Transverse colon (tissue), 4 donors: ENCODE results near the gene ASB15.

ENCODE experiments used
- CTCF ChIP-seq, 5 experiments: fragments of 200-600 bp in 3 of 5; fragments of 450-650 bp in 2 of 5; sonication (generic) in 3 of 5; IDR thresholded peaks; 1 replicate in 2 of 5; 2 replicates in 3 of 5; pipeline ENCODE4 v1.5.1; 2016 to 2017; ENCODE audit warnings: antibody characterized with exemption in 5 of 5, inconsistent platforms in 3 of 5, mild to moderate bottlenecking in 2 of 5, moderate library complexity in 1 of 5
- EP300 ChIP-seq: sonication (generic); formaldehyde crosslinking; IDR thresholded peaks from one replicate; pipeline ENCODE4 v1.6.1; 2017; ENCODE audit warnings: antibody characterized with exemption, low read depth
- POLR2A ChIP-seq: fragments of 450-650 bp; IDR thresholded peaks from one replicate; pipeline ENCODE4 v1.6.1; 2016; ENCODE audit warnings: antibody characterized with exemption, mild to moderate bottlenecking, moderate library complexity
- POLR2AphosphoS5 ChIP-seq, 3 donors: sonication (generic); formaldehyde crosslinking; IDR thresholded peaks; one replicate each; pipeline ENCODE4 v1.6.1; 2016; ENCODE audit warnings: antibody characterized with exemption in 3 of 3

- no peak for TF ChIP-seq EP300
- TF ChIP-seq CTCF (IDR thresholded peaks at IDR 0.05), result no peak
- no peak for TF ChIP-seq POLR2A
- no peak for TF ChIP-seq POLR2AphosphoS5 (IDR thresholded peaks at IDR 0.05)
These were observed 61.6 kb downstream of the ASB15 start for GRCh38 chr7:123663200-123663599.
